NCI-H2171 treated with DMSO at 0.1 percent for 48 hours (cell line): Measurements from ENCODE around the gene LRCH1.
"Not testable (repeated sequence)": the region's sequence is repeated elsewhere in the genome, so short reads cannot be mapped to it uniquely, and the experiment has no call there.

Source experiments
- DNase-seq: peaks from one replicate; lab custom pipeline; 2025; lab: John Stamatoyannopoulos, UW

LRCH1 gene

GRCh38 chr13:46753137-46753536 lies 200.2 kb downstream of the LRCH1 start:
- DNase-seq, result no peak

DNA sequence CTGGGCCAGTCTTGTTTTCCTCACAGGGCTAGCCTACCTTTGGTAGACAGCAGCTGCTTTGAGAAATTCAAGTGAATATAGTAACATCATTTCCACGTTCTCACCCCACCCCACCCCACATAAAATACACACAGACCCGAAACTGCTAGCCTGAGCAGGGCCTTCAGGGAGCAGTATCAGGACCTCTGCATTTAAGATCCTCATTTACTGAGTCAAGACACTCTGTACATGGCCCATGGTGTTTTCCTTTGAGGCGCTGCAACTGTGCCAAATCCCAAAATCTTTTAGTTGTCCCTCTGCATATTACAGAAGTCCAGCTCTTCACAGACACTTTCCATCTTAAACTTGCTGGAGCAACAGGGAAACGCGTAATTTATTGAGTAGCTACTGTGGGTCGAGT lies 200.9 kb downstream of the LRCH1 start:
- DNase-seq, result no peak

- DNase-seq, result no peak
Measured at GRCh38 chr13:46754812-46755211, 201.8 kb downstream of the LRCH1 start.

GRCh38 chr13:46755508-46755907 lies 202.5 kb downstream of the LRCH1 start:
- DNase-seq, result not testable (repeated sequence)

- DNase-seq, result no peak
Measured at GRCh38 chr13:46756977-46757376, 204.0 kb downstream of the LRCH1 start.

- no peak for DNase-seq
Measured at GRCh38 chr13:46757640-46758039, 204.7 kb downstream of the LRCH1 start.

DNA sequence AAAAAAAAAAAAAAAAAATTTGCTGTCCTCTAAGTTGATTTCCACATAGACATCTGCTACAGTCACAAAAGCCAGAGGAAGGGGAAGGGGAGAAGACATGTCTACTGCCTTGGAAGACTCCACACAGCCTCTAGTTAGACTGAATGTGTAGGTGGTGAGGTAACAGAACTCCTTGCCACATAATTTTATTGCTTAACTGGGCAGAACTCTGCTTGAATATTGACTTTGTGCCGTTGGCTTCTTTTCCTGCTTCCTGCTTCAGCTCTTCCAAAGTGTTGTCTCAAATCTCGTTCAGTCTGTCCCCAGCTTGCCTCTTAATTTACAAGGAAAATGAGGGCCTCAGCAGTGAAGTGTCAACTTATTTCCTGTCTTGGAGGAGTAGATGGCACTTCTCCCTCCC lies 206.9 kb downstream of the LRCH1 start:
- DNase-seq, result no peak

DNA sequence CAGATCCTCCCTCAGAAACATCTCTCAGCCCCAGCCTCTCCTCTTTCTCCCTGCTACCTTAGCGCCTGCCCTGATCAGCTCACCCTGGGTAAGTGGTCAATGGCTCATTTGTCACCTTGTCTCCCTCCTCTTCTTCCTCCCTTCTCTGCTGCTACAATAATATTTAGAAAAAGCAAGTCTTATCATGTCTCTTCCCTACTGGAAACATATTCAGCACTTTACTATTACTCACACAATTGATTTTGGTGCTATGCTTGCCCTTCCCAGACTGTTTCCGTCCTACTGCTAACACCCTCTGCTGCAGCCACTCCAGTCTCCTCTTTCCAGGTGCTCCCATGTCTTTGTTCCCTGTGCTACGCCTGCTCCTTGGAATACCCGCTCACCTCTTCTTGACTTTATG lies 208.2 kb downstream of the LRCH1 start:
- no peak for DNase-seq

DNA sequence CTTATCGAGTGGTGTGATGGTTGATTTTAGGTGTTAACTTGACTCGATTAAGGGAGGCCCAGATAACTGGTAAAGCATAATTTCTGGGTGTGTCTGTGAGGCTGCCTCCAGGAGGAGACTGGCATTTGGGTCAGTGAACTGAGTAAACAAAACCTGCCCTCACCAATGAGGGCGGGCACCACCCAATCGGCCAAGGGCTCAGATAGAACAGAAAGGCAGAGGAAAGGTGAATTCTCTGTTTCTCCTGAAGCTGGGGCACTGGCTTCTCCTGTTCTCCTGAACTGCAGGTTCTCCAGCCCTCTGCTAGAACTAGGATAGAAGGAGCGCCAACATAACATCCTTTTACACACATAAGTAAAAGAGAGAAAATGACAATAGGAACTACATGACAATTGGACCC lies 208.9 kb downstream of the LRCH1 start:
- no peak for DNase-seq

DNA sequence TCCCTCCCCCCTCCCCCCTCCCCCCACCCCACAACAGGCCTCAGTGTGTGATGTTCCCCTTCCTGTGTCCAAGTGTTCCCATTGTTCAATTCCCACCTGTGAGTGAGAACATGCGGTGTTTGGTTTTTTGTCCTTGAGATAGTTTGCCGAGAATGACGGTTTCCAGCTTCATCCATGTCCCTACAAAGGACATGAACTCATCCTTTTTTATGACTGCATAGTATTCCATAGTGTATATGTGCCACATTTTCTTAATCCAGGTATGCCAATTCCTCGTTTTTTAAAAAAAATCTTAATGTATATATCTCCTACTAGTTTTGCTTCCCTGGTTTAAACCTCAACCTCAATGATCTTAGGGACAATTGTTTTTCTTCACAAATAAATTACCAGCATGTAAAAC lies 217.0 kb downstream of the LRCH1 start:
- not testable (repeated sequence) for DNase-seq

- no peak for DNase-seq
Measured at GRCh38 chr13:46771693-46772092, 218.7 kb downstream of the LRCH1 start.

DNA sequence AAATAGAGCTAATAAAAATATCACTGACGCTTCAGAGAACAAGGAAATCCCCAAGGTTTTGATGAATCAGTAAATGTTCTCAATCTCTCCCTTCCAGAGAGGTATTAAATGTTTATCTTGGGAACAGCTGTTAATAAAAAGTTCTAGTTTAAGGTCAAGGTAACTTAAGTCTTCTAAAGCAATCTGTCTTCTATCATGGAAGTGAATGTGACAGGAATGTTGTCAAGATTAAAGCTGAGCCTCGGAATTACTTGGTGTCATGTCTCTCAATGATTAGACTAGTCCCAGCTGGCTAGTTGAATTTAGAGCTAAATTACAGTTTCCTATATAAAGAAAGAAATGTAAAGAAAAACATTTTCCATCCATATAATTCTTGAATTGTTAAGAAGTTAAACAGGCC lies 220.6 kb downstream of the LRCH1 start:
- DNase-seq, result no peak

DNA sequence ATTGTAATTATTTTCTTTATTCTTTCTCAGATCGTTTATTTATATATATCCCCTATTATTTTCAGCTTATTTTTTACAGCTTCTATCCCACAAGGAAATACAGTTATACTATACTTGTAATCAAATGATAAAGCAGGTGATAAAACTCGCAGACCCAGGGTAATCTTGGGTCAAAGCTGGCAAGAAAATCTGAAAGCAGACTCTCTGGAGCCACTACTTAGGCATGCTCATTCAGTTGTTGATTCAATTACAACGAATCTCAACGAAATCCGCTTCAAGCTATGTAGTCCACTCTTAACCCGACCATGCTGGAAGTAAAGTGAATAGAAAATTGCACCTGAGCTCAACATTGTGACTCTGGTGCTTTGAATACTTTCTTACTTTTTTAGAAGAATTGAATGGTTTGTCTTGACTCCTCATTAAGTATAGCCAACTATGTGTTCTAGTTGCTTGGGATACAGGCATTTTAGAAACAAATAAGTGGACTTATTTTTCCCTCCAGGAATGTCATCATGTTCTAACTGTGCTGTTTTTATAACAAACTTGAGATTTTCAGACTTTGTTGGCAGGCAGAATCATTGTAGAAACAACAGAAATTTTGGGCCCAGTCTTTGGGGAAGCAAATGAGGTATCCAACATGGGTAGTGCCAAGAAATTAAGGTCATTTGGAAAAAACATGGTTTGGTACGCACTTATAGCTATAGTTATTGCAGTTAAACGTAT lies 222.6 kb downstream of the LRCH1 start:
- no peak for DNase-seq

DNA sequence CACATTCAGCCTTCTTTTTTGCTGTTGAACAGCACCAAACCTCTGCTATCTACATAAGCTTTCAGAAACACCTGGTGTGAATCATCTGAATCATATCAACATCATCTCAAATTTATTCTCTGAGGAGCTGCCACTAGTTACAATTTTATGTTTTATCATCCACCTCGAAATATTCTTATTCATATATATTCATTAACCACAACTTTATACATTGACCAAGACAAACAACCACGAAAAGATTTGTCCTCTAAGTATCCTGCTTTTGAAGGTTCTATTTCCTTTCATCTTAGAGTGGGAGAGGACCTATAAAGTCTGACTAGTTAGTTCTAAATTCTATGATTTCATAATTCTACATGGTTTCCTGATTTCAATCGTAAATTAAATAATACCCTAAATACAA lies 225.1 kb downstream of the LRCH1 start:
- DNase-seq, result no peak

DNA sequence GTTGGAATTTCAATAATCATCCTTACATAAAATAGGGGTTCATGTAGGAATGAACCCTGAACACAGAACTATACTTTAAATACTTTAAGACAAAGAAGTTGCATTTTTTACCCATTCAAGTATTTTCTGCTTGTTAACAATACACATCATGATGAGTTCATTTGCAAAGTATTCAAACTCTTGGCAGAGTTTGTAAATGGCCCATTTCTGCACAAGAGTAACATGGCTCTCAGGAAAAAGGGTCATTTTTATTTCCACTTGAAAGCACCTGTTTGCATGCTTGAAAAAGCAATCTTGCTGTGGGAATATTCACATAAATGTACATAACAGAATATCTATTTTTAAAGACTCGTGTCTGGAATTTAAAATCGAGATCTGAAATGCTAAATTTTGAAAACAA lies 225.9 kb downstream of the LRCH1 start:
- DNase-seq, result no peak

GRCh38 chr13:46782066-46782465 lies 229.1 kb downstream of the LRCH1 start:
- DNase-seq, result no peak

DNA sequence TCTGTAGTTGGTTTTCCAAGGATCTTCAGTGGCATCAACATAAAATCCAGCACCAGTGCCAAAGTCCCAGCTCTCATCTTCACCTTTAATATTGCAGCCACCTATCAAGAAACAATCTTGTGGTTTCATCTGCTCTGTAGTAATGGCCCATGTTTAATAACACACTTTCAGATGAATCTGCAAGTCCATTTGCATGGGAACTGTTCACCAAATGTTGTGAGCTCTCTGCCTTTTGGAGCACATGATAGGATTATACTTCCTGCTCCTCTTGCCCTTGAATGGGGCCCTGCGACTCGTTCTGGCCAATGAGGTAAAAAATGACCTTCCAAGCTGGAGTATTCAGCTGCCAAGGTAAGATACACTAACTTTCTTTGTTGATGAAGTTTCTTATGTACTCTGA lies 229.7 kb downstream of the LRCH1 start:
- no peak for DNase-seq

DNA sequence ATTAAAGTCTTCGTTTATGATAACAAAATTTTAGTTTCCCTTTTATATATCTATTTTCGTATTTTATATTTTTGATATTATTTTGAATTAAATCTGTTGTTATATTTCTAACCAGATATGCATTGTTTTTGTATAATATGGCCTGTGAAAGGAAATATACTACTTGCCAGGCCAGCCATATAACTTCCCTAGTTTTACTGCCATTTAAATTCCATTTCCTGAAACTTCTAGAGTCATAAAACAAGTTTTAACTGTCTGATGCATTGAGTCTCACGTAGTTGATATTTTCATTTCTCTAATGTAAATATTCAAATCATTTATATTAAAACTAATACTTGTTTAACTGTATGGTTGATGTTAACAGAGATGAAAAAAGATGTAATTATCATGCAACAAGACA lies 230.5 kb downstream of the LRCH1 start:
- no peak for DNase-seq

DNA sequence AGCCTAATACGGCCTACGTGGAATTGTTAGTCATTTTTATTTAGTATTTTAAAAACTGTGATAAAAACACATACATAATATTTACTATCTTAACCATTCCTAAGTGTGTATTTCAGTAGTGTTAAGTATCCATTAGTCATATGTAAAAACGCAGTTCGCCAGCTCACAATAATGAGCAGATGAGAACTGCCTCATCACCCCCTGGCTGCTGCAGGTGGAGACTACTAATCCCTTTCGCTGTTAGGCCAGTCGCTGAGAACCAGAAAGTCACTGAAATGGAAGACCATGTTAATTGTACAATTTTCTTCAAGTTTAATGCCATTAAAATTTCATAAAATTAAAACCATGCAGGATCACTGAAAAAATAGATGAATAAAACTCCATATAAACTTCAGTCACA lies 242.4 kb downstream of the LRCH1 start:
- no peak for DNase-seq

GRCh38 chr13:46796129-46796514 lies 243.2 kb downstream of the LRCH1 start:
- no peak for DNase-seq

DNA sequence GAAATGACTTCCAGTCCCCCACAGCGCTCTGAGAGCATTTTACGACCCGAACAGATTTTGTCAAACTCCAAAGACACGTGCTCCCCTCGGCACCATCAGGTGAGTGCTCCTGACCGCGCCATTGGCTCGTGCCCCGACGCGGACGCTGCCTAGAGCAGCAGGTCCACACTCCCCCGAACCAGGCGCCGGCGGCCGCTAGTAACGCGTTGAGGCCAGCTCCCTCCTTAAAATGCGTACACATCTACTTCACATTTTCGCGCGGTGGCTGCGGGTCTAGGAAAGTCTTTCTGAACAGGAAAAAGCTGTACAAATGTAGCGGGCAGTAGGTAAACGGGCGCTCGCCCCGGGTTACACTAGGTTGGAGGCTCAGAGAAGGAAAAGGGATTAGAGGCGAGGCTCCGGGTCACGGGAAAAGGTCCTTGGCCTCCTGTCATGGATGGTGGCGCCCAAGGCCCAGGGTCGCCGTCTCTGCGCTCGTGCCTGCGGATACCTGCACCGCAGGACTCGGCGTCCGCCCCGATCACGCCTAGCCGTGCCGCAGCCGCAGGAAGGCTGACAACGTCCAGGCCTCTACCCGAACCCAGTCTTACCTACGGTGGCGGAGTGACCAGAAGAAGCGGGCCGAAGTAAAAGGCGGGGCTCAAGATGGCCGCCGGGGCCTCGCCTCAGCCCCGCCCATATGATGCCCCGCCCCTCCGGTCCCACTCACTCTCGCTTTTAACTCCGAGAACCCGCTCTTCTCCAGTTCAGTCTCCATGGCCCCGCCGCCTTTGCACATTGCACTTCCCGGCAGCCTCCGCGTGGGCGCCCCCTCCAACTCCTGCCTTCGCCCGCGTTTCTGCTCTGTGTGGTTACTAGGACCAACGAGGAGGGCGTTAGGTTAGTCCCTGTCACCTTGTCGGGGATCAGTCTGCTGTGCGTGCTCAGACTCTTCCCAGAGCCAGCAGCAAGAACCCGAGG lies 243.8 kb downstream of the LRCH1 start, which contains the start of gene ESD:
Gene ESD (minus strand): TSS at position 647 of the 960 bp plus-strand sequence. CDS start 5,748 bp downstream, outside the sequence.
- DNase-seq, result peak; percentile 84

DNA sequence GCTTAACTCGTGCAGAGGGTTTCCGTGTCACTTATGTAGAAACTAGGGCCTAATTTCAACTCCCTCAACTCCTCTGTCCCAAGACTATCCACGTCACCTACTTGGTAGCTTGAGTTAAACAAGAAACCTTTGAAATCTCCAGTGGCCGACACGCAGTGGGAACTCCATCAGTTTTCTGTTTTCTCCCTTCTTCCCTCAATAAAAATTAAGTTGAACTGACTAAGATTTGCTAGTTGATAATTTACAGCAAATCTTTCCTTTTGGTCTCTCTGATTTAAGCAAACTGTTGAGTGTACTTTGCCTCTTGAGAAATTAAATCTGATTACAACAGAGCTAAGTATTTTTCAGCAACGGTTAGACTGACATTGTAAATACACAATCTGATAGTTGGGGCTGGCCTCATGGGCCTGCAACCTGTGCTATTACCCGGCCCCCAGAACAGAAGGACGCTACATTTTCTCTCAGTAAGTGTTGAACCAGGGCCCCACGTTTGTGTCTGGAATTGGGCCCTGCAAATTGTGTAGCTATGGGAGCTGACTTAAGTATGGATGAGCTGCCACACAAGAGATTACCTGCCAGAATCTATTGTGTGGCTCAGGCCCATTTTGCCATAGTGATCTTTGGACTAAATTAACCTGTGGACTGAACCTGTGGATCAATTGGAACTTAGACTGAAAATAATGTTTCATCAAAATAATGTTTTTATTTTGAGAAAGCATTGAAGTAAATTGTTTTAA lies 244.7 kb downstream of the LRCH1 start:
- DNase-seq, result no peak
